Skin of body (tissue), 2 donors: ENCODE measurements around the gene PDE4D. TPM values are rescaled to one million over a fixed set of nuclear protein-coding genes. Genes with fewer than 3 reads are reported as not detected.

Experiments
- small RNA-seq: library from RNA; depleted of rRNA; stranded (forward); fragments of <200 nt; gene quantifications from one replicate; pipeline ENCODE3, GENCODE V24; 2014; ENCODE audit warnings: low replicate concordance
- total RNA-seq: library from RNA; depleted of rRNA; stranded (reverse); fragments of >200 nt; gene quantifications from one replicate; pipeline ENCODE4 v1.2.3, GENCODE V29; 2014

Gene PDE4D
- total RNA-seq, 1 donor from 2014 or later, result 39.7 TPM

Small RNA genes lying within 50 kb of the gene (small RNA-seq; reads per million reads assigned to genes)
- 6.5 reads per million, percentile 91 among the genes with 10 or more reads in this experiment for gene MIR582
